ENCODE data around the gene ZNF202.

- TF ChIP-seq POLR2A (IDR thresholded peaks at IDR 0.05; ENCODE audit: low read depth, low read length), result no peak
- no peak for TF ChIP-seq TAF1 (IDR thresholded peaks at IDR 0.05; ENCODE audit: borderline replicate concordance, low read depth, low read length)
Measured at GRCh38 chr11:123719452-123719851, 22.0 kb downstream of the ZNF202 start.

Data from GM12892 (cell line).